ENCODE results near the gene DEGS1. TPM values are rescaled to one million over a fixed set of nuclear protein-coding genes. Genes with fewer than 3 reads are reported as not detected.

DEGS1 gene
- total and polyA plus RNA-seq, 10 donors, result 29.2 to 102 (median 53.0) TPM

DNA sequence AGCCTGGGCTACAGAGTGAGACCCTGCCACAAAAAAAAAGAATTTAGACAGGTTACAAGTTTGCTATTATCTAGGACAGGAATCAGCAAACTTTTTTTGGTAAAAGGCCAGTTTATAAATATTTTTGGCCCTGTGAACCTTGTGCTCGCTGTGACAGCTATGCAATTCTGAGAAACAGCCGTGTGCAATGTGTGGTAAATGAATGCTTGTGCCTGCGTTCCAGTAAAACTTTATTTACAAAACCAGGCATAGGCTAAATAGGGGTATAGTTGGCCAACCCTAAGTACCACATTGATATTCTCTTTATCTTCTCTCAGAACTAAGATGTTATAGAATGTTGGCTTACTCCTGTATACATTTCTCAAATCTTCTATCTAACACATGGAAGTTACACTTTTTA is 44.8 kb upstream of the DEGS1 start:
- DNase-seq, result no peak
- TF ChIP-seq, protein P1, sequence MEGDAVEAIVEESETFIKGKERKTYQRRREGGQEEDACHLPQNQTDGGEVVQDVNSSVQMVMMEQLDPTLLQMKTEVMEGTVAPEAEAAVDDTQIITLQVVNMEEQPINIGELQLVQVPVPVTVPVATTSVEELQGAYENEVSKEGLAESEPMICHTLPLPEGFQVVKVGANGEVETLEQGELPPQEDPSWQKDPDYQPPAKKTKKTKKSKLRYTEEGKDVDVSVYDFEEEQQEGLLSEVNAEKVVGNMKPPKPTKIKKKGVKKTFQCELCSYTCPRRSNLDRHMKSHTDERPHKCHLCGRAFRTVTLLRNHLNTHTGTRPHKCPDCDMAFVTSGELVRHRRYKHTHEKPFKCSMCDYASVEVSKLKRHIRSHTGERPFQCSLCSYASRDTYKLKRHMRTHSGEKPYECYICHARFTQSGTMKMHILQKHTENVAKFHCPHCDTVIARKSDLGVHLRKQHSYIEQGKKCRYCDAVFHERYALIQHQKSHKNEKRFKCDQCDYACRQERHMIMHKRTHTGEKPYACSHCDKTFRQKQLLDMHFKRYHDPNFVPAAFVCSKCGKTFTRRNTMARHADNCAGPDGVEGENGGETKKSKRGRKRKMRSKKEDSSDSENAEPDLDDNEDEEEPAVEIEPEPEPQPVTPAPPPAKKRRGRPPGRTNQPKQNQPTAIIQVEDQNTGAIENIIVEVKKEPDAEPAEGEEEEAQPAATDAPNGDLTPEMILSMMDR (IDR thresholded peaks at IDR 0.05 in 8 of 11, conservative IDR thresholded peaks at IDR 0.05 in 3 of 11), result no peak
- TF ChIP-seq POLR2A (IDR thresholded peaks at IDR 0.05), result no peak
- no peak for TF ChIP-seq POLR2AphosphoS5 (IDR thresholded peaks at IDR 0.05)
- peaks cover 4 to 98% (median 38%) of the 10 kb centered on the region in 6 donors for H3K36me3 ChIP-seq
- H3K27me3 ChIP-seq (replicated peaks in 1 of 7), result no peaks in the 10 kb centered on the region
- H3K4me3 ChIP-seq, result no peak overlapping the region
- no peaks in the 10 kb centered on the region for H3K9me3 ChIP-seq
- no peak overlapping the region for H3K27ac ChIP-seq
- 77 to 95% (median 89%) methylated on average over 3 of the region's 3 CpGs for WGBS, 5 donors
- no peaks in the 10 kb centered on the region for H3K4me1 ChIP-seq
- intact Hi-C loops (cut with DNase I; ENCODE audit: low total_unique reads), result no loop called here

DNA sequence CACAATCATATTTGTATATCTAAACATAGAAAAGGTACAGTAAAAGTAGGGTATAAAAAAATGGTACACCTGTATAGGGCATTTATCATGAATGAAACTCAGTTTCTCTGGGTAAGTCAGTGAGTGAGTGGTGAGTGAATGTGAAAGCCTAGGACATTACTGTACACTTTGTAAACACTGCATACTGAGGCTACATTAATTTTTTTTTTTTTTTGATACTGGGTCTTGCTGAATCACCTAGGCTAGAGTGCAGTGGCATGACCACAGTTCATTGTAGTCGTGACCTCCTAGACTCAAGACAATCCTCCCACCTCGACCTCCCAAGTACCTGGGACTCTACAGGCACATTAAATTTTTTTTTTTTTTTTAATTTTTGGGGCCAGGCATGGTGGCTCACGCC is 41.3 kb upstream of the DEGS1 start:
- WGBS, 5 donors, result 95 to 100% (median 97%) methylated on average over 3 of the region's 3 CpGs
- no peak for DNase-seq
- Histone ChIP-seq H3K4me1 (peaks cover 0 to 11% (median 0%) of the 10 kb centered on the region in 6 donors), H3K27me3 (replicated peaks in 1 of 7) (no peaks in the 10 kb centered on the region), H3K4me3 (no peak overlapping the region), H3K9me3 (no peaks in the 10 kb centered on the region), H3K36me3 (peaks cover 4 to 94% (median 19%) of the 10 kb centered on the region in 6 donors), H3K27ac (no peak overlapping the region)
- TF ChIP-seq, protein P1 (IDR thresholded peaks at IDR 0.05 in 8 of 11, conservative IDR thresholded peaks at IDR 0.05 in 3 of 11), result no peak
- TF ChIP-seq POLR2A (IDR thresholded peaks at IDR 0.05), result no peak
- TF ChIP-seq POLR2AphosphoS5 (IDR thresholded peaks at IDR 0.05), result no peak
- intact Hi-C loops (cut with DNase I; ENCODE audit: low total_unique reads), result no loop called here

DNA sequence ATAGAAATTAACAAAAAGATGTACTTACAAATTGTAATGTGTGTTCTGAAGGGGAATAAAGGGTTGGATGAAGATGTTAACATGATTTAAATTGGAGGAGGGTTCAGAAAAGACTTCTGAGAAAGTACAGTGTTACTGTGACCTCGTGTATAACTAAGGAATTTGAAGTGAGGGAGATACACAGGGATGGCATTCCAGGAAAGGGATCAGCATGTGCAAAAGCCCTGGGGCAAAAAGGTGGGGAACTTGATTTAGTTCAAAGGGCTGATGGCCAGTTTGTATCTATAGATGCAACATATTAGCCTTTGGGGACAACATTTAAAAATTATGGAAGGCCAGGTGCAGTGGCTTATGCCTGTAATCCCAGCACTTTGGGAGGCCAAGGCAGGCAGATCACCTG is 33.3 kb upstream of the DEGS1 start:
- TF ChIP-seq POLR2AphosphoS5 (IDR thresholded peaks at IDR 0.05), result no peak
- TF ChIP-seq, protein P1 (IDR thresholded peaks at IDR 0.05 in 8 of 11, conservative IDR thresholded peaks at IDR 0.05 in 3 of 11), result no peak
- TF ChIP-seq POLR2A (IDR thresholded peaks at IDR 0.05), result no peak
- Histone ChIP-seq H3K9me3 (no peaks in the 10 kb centered on the region), H3K4me3 (no peak overlapping the region), H3K36me3 (peaks cover 0 to 62% (median 9%) of the 10 kb centered on the region in 6 donors), H3K4me1 (peaks cover 0 to 11% (median 0%) of the 10 kb centered on the region in 6 donors), H3K27ac (no peak overlapping the region), H3K27me3 (replicated peaks in 1 of 7) (no peaks in the 10 kb centered on the region)
- no peak for DNase-seq
- intact Hi-C loops (cut with DNase I; ENCODE audit: low total_unique reads), result no loop called here
- 83 to 91% (median 85%) methylated on average over 1 of the region's 1 CpG for WGBS, 5 donors

DNA sequence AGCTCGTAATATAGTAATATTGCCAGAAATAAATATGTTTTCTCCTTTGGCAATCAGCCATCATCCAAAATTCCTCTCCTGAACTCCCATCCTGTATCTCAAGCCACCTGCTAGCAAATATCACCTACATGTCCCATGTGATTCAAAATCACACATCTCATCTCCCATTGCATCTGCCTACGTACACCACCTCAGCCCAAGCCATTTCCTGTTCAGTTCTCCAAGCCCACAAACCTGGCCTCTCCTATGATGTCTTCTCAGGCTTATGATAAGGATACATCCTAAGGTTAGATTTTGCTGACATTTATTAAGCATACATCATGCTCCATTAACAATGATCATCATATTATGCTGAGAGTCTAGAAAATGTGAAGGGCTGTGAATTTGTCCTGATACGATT is 31.9 kb upstream of the DEGS1 start:
- intact Hi-C loops (cut with DNase I; ENCODE audit: low total_unique reads), result no loop called here
- Histone ChIP-seq H3K4me1 (peaks cover 0 to 3% (median 0%) of the 10 kb centered on the region in 6 donors), H3K27me3 (replicated peaks in 1 of 7) (no peaks in the 10 kb centered on the region), H3K36me3 (peaks cover 0 to 61% (median 14%) of the 10 kb centered on the region in 6 donors), H3K4me3 (no peak overlapping the region), H3K9me3 (no peaks in the 10 kb centered on the region), H3K27ac (no peak overlapping the region)
- no peak for DNase-seq
- TF ChIP-seq, protein P1 (IDR thresholded peaks at IDR 0.05 in 8 of 11, conservative IDR thresholded peaks at IDR 0.05 in 3 of 11), result no peak
- no peak for TF ChIP-seq POLR2A (IDR thresholded peaks at IDR 0.05)
- TF ChIP-seq POLR2AphosphoS5 (IDR thresholded peaks at IDR 0.05), result no peak
- WGBS, 5 donors, result 72 to 87% (median 83%) methylated on average over 3 of the region's 3 CpGs

All from spleen (tissue), 11 donors.